ENCODE measurements around the gene POLR1F.

DNA sequence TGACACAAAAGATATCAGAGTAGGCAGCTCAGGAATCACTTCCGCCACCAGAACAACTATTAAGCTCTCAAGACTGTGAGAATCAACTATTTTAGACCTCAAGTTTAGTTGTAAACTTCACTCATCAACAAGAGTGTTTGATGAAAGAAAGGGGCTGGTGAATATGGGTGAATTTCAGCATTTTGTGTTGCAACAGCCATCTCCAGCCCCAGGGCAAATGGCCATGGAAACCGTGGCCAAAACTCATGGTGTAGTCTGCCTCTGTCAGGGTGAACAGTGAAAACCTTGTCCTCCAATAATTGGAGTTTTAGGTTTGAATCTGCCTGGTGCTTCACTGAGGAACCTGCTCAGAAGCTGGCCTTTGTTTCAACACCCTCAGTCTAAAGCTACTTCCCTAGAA is 60.0 kb downstream of the POLR1F start:
- TF ChIP-seq, protein P1, sequence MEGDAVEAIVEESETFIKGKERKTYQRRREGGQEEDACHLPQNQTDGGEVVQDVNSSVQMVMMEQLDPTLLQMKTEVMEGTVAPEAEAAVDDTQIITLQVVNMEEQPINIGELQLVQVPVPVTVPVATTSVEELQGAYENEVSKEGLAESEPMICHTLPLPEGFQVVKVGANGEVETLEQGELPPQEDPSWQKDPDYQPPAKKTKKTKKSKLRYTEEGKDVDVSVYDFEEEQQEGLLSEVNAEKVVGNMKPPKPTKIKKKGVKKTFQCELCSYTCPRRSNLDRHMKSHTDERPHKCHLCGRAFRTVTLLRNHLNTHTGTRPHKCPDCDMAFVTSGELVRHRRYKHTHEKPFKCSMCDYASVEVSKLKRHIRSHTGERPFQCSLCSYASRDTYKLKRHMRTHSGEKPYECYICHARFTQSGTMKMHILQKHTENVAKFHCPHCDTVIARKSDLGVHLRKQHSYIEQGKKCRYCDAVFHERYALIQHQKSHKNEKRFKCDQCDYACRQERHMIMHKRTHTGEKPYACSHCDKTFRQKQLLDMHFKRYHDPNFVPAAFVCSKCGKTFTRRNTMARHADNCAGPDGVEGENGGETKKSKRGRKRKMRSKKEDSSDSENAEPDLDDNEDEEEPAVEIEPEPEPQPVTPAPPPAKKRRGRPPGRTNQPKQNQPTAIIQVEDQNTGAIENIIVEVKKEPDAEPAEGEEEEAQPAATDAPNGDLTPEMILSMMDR (IDR thresholded peaks at IDR 0.05) = no peak
- TF ChIP-seq POLR2A (IDR thresholded peaks at IDR 0.05) (no peak), EP300 (IDR thresholded peaks at IDR 0.05) (no peak)
